Measurements from ENCODE around the gene DMBX1. TPM values are rescaled to one million over a fixed set of nuclear protein-coding genes. Genes with fewer than 3 reads are reported as not detected.

The DMBX1 gene
- total and polyA plus RNA-seq, 9 of the 15 experiments (the other 6 are each of a cell fraction or from before 2014, with no cell fraction given), result 0.25 to 4.3 (median 1.0) TPM

GRCh38 chr1:46517010-46517600 lies 27.5 kb downstream of the DMBX1 start (continued):
- TF ChIP-seq ELF4 (CRISPR knock-in tag; IDR thresholded peaks at IDR 0.05), result 0 out of 2 replicates have a peak, but pooled peaks have one; percentile 14
- no peak for TF ChIP-seq EP300 (IDR thresholded peaks at IDR 0.05; ENCODE audit: low read length)
- TF ChIP-seq SIRT6 (IDR thresholded peaks at IDR 0.05; ENCODE audit: low read depth, low read length), result no peak
- TF ChIP-seq FOS (IDR thresholded peaks at IDR 0.05; ENCODE audit: extremely low read depth, insufficient read length), result no peak
- no peak for TF ChIP-seq BHLHE40 (IDR thresholded peaks at IDR 0.05; ENCODE audit: low read length)
- TF ChIP-seq ARID3A (IDR thresholded peaks at IDR 0.05; ENCODE audit: borderline replicate concordance, low read depth, low read length), result 0 out of 2 replicates have a peak, but pooled peaks have one; percentile 23
- no peak for TF ChIP-seq STAT6 (CRISPR knock-in tag; IDR thresholded peaks at IDR 0.05)
- no peak for TF ChIP-seq SRSF9 (IDR thresholded peaks at IDR 0.05; ENCODE audit: borderline replicate concordance, low read depth, low read length)
- TF ChIP-seq ESRRA (IDR thresholded peaks at IDR 0.05; ENCODE audit: borderline replicate concordance, low read depth), result peak; percentile 58
- no peak for TF ChIP-seq HBP1 (CRISPR knock-in tag; IDR thresholded peaks at IDR 0.05)
- no peak for TF ChIP-seq RHOXF2B (CRISPR knock-in tag; conservative IDR thresholded peaks at IDR 0.05)
- TF ChIP-seq MYNN (IDR thresholded peaks at IDR 0.05), result no peak
- TF ChIP-seq MYNN (CRISPR knock-in tag; IDR thresholded peaks at IDR 0.05), result no peak
- no peak for TF ChIP-seq TFAM (CRISPR knock-in tag; conservative IDR thresholded peaks at IDR 0.05)
- TF ChIP-seq HES1 (IDR thresholded peaks at IDR 0.05; ENCODE audit: low read depth), result no peak
- TF ChIP-seq IFI16 (CRISPR knock-in tag; IDR thresholded peaks at IDR 0.05), result no peak
- TF ChIP-seq SIN3A (IDR thresholded peaks at IDR 0.05; ENCODE audit: borderline replicate concordance in 2 of 2, control insufficient read depth in 1 of 2, low read depth in 2 of 2, low read length in 2 of 2), result no peak
- TF ChIP-seq BDP1 (IDR thresholded peaks at IDR 0.05; ENCODE audit: insufficient read depth, insufficient read length), result no peak
